Astrocyte (in vitro differentiated cells and primary cell): ENCODE data around the gene CELSR2. TPM values are rescaled to one million over a fixed set of nuclear protein-coding genes. Genes with fewer than 3 reads are reported as not detected.
A peak's percentile ranks its signal among the peaks of the same experiment; 100 is the strongest.

Source experiments
- DNase-seq: peaks from one replicate; pipeline ENCODE4 v3.0.0-alpha.2; 2010; ENCODE audit warnings: low read depth
- FAIRE-seq: peaks from 2 replicates; lab custom pipeline; 2011; peaks lifted over from hg19 to GRCh38; lab: Jason Lieb, UNC
- H2AFZ ChIP-seq: 2 replicates; pipeline ENCODE4 v1.6.0; 2012; ENCODE audit warnings: low read depth, low read length, inconsistent platforms
- H3K27ac ChIP-seq: 2 replicates; pipeline ENCODE4 v1.5.1; 2011; ENCODE audit warnings: low read depth, low read length, inconsistent platforms
- H3K27me3 ChIP-seq: 2 replicates; pipeline ENCODE4 v1.6.0; 2011; ENCODE audit warnings: low read length, inconsistent platforms; ENCODE audit not compliant: insufficient read depth
- H3K36me3 ChIP-seq: 2 replicates; pipeline ENCODE4 v1.5.1; 2011; ENCODE audit warnings: low read length, inconsistent platforms; ENCODE audit not compliant: insufficient read depth
- H3K4me1 ChIP-seq: 2 replicates; pipeline ENCODE4 v1.5.1; 2011; ENCODE audit warnings: low read length, inconsistent platforms; ENCODE audit not compliant: insufficient read depth
- H3K4me2 ChIP-seq: 2 replicates; pipeline ENCODE4 v1.6.0; 2012; ENCODE audit warnings: low read length, inconsistent platforms
- H3K4me3 ChIP-seq: 2 replicates; pipeline ENCODE4 v1.5.1; 2011; ENCODE audit warnings: low read depth, mild to moderate bottlenecking, low read length, inconsistent platforms; ENCODE audit not compliant: insufficient read depth
- H3K79me2 ChIP-seq: 2 replicates; pipeline ENCODE4 v1.6.0; 2012; ENCODE audit warnings: mild to moderate bottlenecking, low read length, inconsistent platforms; ENCODE audit not compliant: insufficient read depth
- H3K9ac ChIP-seq: 2 replicates; pipeline ENCODE4 v1.6.0; 2012; ENCODE audit warnings: mild to moderate bottlenecking, low read length, inconsistent platforms
- H3K9me3 ChIP-seq: 2 replicates; pipeline ENCODE4 v1.5.1; 2012; ENCODE audit warnings: low read depth, mild to moderate bottlenecking, low read length, inconsistent platforms; ENCODE audit not compliant: insufficient read depth
- H4K20me1 ChIP-seq: 2 replicates; pipeline ENCODE4 v1.6.0; 2012; ENCODE audit warnings: low read length, inconsistent platforms; ENCODE audit not compliant: insufficient read depth
- H3K27ac Mint-ChIP-seq: one replicate; pipeline ENCODE4 v1.8.0; 2021; ENCODE audit warnings: mild to moderate bottlenecking, mixed read lengths; ENCODE audit not compliant: unreplicated experiment
- H3K27me3 Mint-ChIP-seq: one replicate; pipeline ENCODE4 v1.8.0; 2021; ENCODE audit warnings: low read depth, mixed read lengths; ENCODE audit not compliant: unreplicated experiment
- H3K36me3 Mint-ChIP-seq: one replicate; pipeline ENCODE4 v1.8.0; 2021; ENCODE audit warnings: low read depth, mixed read lengths; ENCODE audit not compliant: unreplicated experiment
- H3K4me1 Mint-ChIP-seq: one replicate; pipeline ENCODE4 v1.8.0; 2021; ENCODE audit warnings: low read depth, mixed read lengths; ENCODE audit not compliant: unreplicated experiment
- H3K4me3 Mint-ChIP-seq: one replicate; pipeline ENCODE4 v1.8.0; 2021; ENCODE audit warnings: mild to moderate bottlenecking, moderate library complexity, mixed read lengths; ENCODE audit not compliant: unreplicated experiment
- H3K9me3 Mint-ChIP-seq: one replicate; pipeline ENCODE4 v1.8.0; 2021; ENCODE audit warnings: mild to moderate bottlenecking, mixed read lengths; ENCODE audit not compliant: unreplicated experiment
- CTCF ChIP-seq: IDR thresholded peaks from 2 replicates; pipeline ENCODE4 v1.5.1; 2011; ENCODE audit warnings: low read depth, mild to moderate bottlenecking, inconsistent platforms, low read length, moderate library complexity; ENCODE audit not compliant: insufficient read depth
- EZH2 ChIP-seq: IDR thresholded peaks from 2 replicates; pipeline ENCODE4 v1.6.1; 2012; ENCODE audit warnings: mild to moderate bottlenecking, low read length, inconsistent platforms; ENCODE audit not compliant: insufficient read depth
- total RNA-seq: library from RNA; stranded (reverse); gene quantifications from 2 replicates; pipeline ENCODE4 v1.2.1, GENCODE V29; 2021

The CELSR2 gene
- total RNA-seq, 1 donor from 2014 or later, result 10.0 TPM

GRCh38 chr1:109263234-109263596 lies 13.9 kb downstream of the CELSR2 start:
- Mint-ChIP-seq H3K4me1 (peaks cover 5% of the 10 kb centered on the region), H3K27me3 (peaks cover 2% of the 10 kb centered on the region), H3K4me3 (no peak overlapping the region), H3K9me3 (peaks cover 2% of the 10 kb centered on the region), H3K36me3 (peaks cover 7% of the 10 kb centered on the region), H3K27ac (no peak overlapping the region)
- Histone ChIP-seq H3K4me2 (no peak overlapping the region), H3K4me3 (no peak overlapping the region), H4K20me1 (no peaks in the 10 kb centered on the region), H3K27ac (no peak overlapping the region), H2AFZ (peak overlapping the region; percentile 39), H3K9ac (no peak overlapping the region), H3K4me1 (peaks cover 6% of the 10 kb centered on the region), H3K36me3 (no peaks in the 10 kb centered on the region), H3K9me3 (no peaks in the 10 kb centered on the region), H3K79me2 (no peaks in the 10 kb centered on the region), H3K27me3 (no peaks in the 10 kb centered on the region)
- TF ChIP-seq CTCF (no peak), EZH2 (no peak)
- no peak for DNase-seq
- FAIRE-seq, result no peak

- Histone ChIP-seq H3K9me3 (peaks cover 6% of the 10 kb centered on the region), H3K4me3 (no peak overlapping the region), H4K20me1 (no peaks in the 10 kb centered on the region), H3K79me2 (no peaks in the 10 kb centered on the region), H3K36me3 (no peaks in the 10 kb centered on the region), H3K4me1 (peaks cover 6% of the 10 kb centered on the region), H3K4me2 (no peak overlapping the region), H2AFZ (peak overlapping the region; percentile 39), H3K27ac (no peak overlapping the region), H3K27me3 (no peaks in the 10 kb centered on the region), H3K9ac (no peak overlapping the region)
- Mint-ChIP-seq H3K27ac (no peak overlapping the region), H3K9me3 (peaks cover 2% of the 10 kb centered on the region), H3K36me3 (peaks cover 9% of the 10 kb centered on the region), H3K27me3 (peaks cover 2% of the 10 kb centered on the region), H3K4me1 (peaks cover 5% of the 10 kb centered on the region), H3K4me3 (no peak overlapping the region)
- no peak for FAIRE-seq
- DNase-seq, result peak; percentile 46
- TF ChIP-seq CTCF (peak; percentile 76), EZH2 (no peak)
Observed at GRCh38 chr1:109263597-109264378, 14.4 kb downstream of the CELSR2 start.

GRCh38 chr1:109264379-109264755 lies 15.0 kb downstream of the CELSR2 start:
- Histone ChIP-seq H3K9ac (no peak overlapping the region), H3K4me3 (no peak overlapping the region), H3K27me3 (no peaks in the 10 kb centered on the region), H3K4me1 (peaks cover 6% of the 10 kb centered on the region), H3K27ac (no peak overlapping the region), H3K36me3 (no peaks in the 10 kb centered on the region), H4K20me1 (no peaks in the 10 kb centered on the region), H3K79me2 (no peaks in the 10 kb centered on the region), H3K9me3 (peaks cover 6% of the 10 kb centered on the region), H2AFZ (no peak overlapping the region), H3K4me2 (no peak overlapping the region)
- Mint-ChIP-seq H3K27ac (no peak overlapping the region), H3K4me1 (peaks cover 5% of the 10 kb centered on the region), H3K27me3 (peaks cover 2% of the 10 kb centered on the region), H3K4me3 (no peak overlapping the region), H3K9me3 (peaks cover 2% of the 10 kb centered on the region), H3K36me3 (peaks cover 10% of the 10 kb centered on the region)
- FAIRE-seq (no peak), DNase-seq (no peak)
- no peak for TF ChIP-seq CTCF
- no peak for TF ChIP-seq EZH2
